DOHH2 (cell line): ENCODE data around the gene NAPB.

Source experiments
- EZH2phosphoT487 ChIP-seq: fragments of 200-600 bp; sonication (generic); IDR thresholded peaks from 2 replicates; pipeline ENCODE4 v1.6.1; 2017; ENCODE audit warnings: borderline replicate concordance, mild to moderate bottlenecking, antibody characterized with exemption, low read length, moderate library complexity, mixed read lengths
- TF ChIP-seq, protein P1 (sequence below): fragments of 200-600 bp; sonication (generic); IDR thresholded peaks from one replicate; pipeline ENCODE4 v1.5.1; 2014; ENCODE audit warnings: antibody characterized with exemption, mild to moderate bottlenecking, low read depth, low read length; ENCODE audit not compliant: poor library complexity, severe bottlenecking

DNA sequence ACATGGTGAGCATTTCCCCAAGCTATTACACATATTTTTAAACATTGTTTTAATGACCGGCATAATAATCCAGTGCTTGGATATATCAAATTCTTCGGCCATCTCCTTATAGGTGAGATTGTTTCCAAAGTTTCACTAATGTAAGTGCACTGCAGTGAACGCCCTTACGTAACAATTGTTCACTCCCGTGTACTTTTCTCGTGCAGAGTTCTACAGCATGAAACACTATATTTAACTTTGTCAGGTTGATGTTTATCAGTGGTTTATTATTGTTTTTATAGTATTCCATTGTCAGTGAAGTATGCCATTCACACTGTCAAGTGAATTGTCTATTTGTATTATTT, 62.8 kb downstream of the NAPB start:
- TF ChIP-seq, protein P1, sequence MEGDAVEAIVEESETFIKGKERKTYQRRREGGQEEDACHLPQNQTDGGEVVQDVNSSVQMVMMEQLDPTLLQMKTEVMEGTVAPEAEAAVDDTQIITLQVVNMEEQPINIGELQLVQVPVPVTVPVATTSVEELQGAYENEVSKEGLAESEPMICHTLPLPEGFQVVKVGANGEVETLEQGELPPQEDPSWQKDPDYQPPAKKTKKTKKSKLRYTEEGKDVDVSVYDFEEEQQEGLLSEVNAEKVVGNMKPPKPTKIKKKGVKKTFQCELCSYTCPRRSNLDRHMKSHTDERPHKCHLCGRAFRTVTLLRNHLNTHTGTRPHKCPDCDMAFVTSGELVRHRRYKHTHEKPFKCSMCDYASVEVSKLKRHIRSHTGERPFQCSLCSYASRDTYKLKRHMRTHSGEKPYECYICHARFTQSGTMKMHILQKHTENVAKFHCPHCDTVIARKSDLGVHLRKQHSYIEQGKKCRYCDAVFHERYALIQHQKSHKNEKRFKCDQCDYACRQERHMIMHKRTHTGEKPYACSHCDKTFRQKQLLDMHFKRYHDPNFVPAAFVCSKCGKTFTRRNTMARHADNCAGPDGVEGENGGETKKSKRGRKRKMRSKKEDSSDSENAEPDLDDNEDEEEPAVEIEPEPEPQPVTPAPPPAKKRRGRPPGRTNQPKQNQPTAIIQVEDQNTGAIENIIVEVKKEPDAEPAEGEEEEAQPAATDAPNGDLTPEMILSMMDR, result no peak
- no peak for TF ChIP-seq EZH2phosphoT487
